Measurements from ENCODE around the gene TCFL5. TPM values are rescaled to one million over a fixed set of nuclear protein-coding genes. Genes with fewer than 3 reads are reported as not detected.

TCFL5 gene
- total and polyA plus RNA-seq, 2 donors (not counting 3 experiments of a cell fraction or from before 2014, with no cell fraction given), result 4.4 to 11.1 TPM

DNA sequence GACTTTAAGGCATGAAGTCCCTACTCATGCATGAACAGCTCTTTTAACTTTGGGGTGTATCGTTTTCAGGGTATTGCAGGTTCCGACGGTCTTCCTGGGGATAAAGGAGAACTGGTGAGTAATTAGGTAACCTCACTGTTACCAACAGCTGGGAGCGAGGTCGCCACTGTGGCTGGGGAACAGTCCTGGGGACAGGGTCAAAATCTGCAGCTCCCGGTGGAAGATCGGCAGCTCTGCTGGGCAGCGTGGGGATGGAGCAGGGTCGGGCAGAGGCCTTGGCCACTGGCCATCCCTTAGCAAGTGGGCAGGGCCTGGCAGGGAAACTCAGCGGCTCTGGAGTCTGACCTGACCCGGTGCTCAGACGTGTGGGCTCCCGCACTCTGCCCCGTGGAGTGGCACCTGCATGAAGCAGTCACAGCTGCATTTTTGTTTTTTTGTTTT is 28.7 kb downstream of the TCFL5 start:
- no peak overlapping the region for H3K27ac ChIP-seq (ENCODE audit: insufficient read depth, low read depth, low read length)
- H3K9me1 ChIP-seq (replicated peaks; ENCODE audit: control insufficient read depth, extremely low read depth, insufficient read depth, low read length), result no peaks in the 10 kb centered on the region
- H2AFZ ChIP-seq (ENCODE audit: low read depth, low read length), result no peak overlapping the region
- H4K20me1 ChIP-seq (replicated peaks; ENCODE audit: control insufficient read depth, extremely low read depth, insufficient read depth, low read length), result no peaks in the 10 kb centered on the region
- intact Hi-C loops (cut with micrococcal nuclease), result no loop called here
- no peaks in the 10 kb centered on the region for H3K9me3 ChIP-seq (replicated peaks; ENCODE audit: control insufficient read depth, insufficient read depth, low read length)
- POLR2A ChIA-PET, result no interaction called here
- FAIRE-seq (no peak), DNase-seq (ENCODE audit: low read depth, low spot score) (no peak)
- CTCF ChIA-PET, result interaction anchor here (2.7 kb wide), 1 partner anchor 11 kb away, joined by 8 read pairs; no protein-coding TSS in a partner anchor
- TF ChIP-seq, protein P1, sequence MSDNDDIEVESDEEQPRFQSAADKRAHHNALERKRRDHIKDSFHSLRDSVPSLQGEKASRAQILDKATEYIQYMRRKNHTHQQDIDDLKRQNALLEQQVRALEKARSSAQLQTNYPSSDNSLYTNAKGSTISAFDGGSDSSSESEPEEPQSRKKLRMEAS (IDR thresholded peaks at IDR 0.05; ENCODE audit: insufficient read depth, insufficient read length), result no peak
- TF ChIP-seq POLR2A (IDR thresholded peaks at IDR 0.05; ENCODE audit: low read depth, low read length) (no peak), GATA2 (IDR thresholded peaks at IDR 0.05; ENCODE audit: insufficient read depth, insufficient read length, low read depth, low read length) (no peak), EZH2 (IDR thresholded peaks at IDR 0.05; ENCODE audit: borderline replicate concordance, low read depth, low read length, severe bottlenecking) (no peak), POLR2AphosphoS5 (IDR thresholded peaks at IDR 0.05; ENCODE audit: insufficient read depth, low read depth, low read length) (no peak), JUN (IDR thresholded peaks at IDR 0.05; ENCODE audit: borderline replicate concordance, insufficient read depth, insufficient read length, low read depth) (no peak), FOS (IDR thresholded peaks at IDR 0.05; ENCODE audit: borderline replicate concordance, insufficient read depth, low read length) (no peak), MYC (IDR thresholded peaks at IDR 0.05; ENCODE audit: low read depth, low read length) (no peak)
- TF ChIP-seq, protein P2, sequence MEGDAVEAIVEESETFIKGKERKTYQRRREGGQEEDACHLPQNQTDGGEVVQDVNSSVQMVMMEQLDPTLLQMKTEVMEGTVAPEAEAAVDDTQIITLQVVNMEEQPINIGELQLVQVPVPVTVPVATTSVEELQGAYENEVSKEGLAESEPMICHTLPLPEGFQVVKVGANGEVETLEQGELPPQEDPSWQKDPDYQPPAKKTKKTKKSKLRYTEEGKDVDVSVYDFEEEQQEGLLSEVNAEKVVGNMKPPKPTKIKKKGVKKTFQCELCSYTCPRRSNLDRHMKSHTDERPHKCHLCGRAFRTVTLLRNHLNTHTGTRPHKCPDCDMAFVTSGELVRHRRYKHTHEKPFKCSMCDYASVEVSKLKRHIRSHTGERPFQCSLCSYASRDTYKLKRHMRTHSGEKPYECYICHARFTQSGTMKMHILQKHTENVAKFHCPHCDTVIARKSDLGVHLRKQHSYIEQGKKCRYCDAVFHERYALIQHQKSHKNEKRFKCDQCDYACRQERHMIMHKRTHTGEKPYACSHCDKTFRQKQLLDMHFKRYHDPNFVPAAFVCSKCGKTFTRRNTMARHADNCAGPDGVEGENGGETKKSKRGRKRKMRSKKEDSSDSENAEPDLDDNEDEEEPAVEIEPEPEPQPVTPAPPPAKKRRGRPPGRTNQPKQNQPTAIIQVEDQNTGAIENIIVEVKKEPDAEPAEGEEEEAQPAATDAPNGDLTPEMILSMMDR (IDR thresholded peaks at IDR 0.05; ENCODE audit: extremely low read depth in 1 of 2, insufficient read depth in 1 of 2, low read depth in 1 of 2, low read length in 2 of 2), result no peak
- no TSS peak for BruUV-seq (replicated peaks)
- H3K79me2 ChIP-seq (ENCODE audit: control insufficient read depth, insufficient read depth, low read length), result no peaks in the 10 kb centered on the region
- no peaks in the 10 kb centered on the region for H3K36me3 ChIP-seq (ENCODE audit: control insufficient read depth in 2 of 2, extremely low read depth in 1 of 2, insufficient read depth in 2 of 2, low read length in 2 of 2)
- H3K4me3 ChIP-seq (replicated peaks in 1 of 3; ENCODE audit: insufficient read depth in 1 of 3, low read depth in 1 of 3, low read length in 3 of 3), result no peak overlapping the region
- dilution Hi-C loops (cut with MboI; ENCODE audit: extremely low pct_ligation_motif_present, low sequenced_read_pairs), result no loop called here
- no peak overlapping the region for H3K9ac ChIP-seq (replicated peaks; ENCODE audit: extremely low read depth, insufficient read depth, low read length)
- no peaks in the 10 kb centered on the region for H3K4me1 ChIP-seq (ENCODE audit: control insufficient read depth, extremely low read depth, insufficient read depth, low read length)
- H3K4me2 ChIP-seq (ENCODE audit: insufficient read depth, low read length), result no peak overlapping the region
- no peaks in the 10 kb centered on the region for H3K27me3 ChIP-seq (ENCODE audit: control insufficient read depth in 2 of 2, insufficient read depth in 2 of 2, low read length in 2 of 2)

Data from endothelial cell of umbilical vein (primary cell).